C4-2B (cell line): ENCODE measurements around the gene SETD2.

Experiments
- ZFX ChIP-seq: fragments of 450-650 bp; IDR thresholded peaks from 2 replicates; pipeline ENCODE4 v1.6.1; 2017
- TF ChIP-seq, protein P1 (sequence below): fragments of 450-650 bp; conservative IDR thresholded peaks from 2 replicates; pipeline ENCODE4 v1.5.1; 2017; ENCODE audit warnings: mild to moderate bottlenecking

- TF ChIP-seq, protein P1, sequence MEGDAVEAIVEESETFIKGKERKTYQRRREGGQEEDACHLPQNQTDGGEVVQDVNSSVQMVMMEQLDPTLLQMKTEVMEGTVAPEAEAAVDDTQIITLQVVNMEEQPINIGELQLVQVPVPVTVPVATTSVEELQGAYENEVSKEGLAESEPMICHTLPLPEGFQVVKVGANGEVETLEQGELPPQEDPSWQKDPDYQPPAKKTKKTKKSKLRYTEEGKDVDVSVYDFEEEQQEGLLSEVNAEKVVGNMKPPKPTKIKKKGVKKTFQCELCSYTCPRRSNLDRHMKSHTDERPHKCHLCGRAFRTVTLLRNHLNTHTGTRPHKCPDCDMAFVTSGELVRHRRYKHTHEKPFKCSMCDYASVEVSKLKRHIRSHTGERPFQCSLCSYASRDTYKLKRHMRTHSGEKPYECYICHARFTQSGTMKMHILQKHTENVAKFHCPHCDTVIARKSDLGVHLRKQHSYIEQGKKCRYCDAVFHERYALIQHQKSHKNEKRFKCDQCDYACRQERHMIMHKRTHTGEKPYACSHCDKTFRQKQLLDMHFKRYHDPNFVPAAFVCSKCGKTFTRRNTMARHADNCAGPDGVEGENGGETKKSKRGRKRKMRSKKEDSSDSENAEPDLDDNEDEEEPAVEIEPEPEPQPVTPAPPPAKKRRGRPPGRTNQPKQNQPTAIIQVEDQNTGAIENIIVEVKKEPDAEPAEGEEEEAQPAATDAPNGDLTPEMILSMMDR: no peak
- TF ChIP-seq ZFX: no peak
These were observed 162.2 kb downstream of the SETD2 start for GRCh38 chr3:47001731-47002170.
